Amygdala (tissue), 56 donors: ENCODE results near the gene LZTS3.
"Not testable (repeated sequence)": the region's sequence is repeated elsewhere in the genome, so short reads cannot be mapped to it uniquely, and the experiment has no call there.

Source experiments
- DNase-seq, 56 donors: peaks; one replicate each; lab custom pipeline; 2025; lab: John Stamatoyannopoulos, UW

The LZTS3 gene

GRCh38 chr20:3193806-3194616 is 20.7 kb upstream of the LZTS3 start:
- peak in 15 of 56 donors; percentile 12 to 70 (median 33) for DNase-seq

GRCh38 chr20:3192226-3193015 is 19.1 kb upstream of the LZTS3 start:
- no peak for DNase-seq

DNA sequence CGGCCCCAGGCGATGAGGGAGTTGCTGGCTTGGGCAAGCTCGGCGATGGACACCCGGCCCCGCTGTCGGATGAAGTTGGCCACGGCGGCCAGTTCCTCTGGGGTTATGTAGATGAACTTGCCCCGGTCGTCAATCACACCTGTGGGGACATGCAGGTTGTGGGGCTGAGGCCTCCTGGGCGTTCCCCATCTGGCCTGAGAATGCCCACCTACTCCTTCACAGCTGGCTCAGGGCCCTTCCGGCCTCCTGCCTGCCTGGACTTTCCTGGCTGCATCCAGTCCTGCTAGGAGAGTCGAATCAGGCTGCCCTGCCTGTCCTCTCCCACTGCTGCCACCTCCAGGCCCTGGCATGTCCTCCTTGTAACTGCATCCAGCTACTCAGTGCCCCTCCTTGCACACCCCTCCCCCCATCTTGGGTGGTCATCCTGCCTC is 17.3 kb upstream of the LZTS3 start:
- DNase-seq = no peak

GRCh38 chr20:3189561-3190131 is 16.3 kb upstream of the LZTS3 start:
- peak in 5 of 56 donors; percentile 17 to 56 (median 28) for DNase-seq

- DNase-seq = no peak
These were observed 15.6 kb upstream of the LZTS3 start for GRCh38 chr20:3188823-3189413.

DNA sequence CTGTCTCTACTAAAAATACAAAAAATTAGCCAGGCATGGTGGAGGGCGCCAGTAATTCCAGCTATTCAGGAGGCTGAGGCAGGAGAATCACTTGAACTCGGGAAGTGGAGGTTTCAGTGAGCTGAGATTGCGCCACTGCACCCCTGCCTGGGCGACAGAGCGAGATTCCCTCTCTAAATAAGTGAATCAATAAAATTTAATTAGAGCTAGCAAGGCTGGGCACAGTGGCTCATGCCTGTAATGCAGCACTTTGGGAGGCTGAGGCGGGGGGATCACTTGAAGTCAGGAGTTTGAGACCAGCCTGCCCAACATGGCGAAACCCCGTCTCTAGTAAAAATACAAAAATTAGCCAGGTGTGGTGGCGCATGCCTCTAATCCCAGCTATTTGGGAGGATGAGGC is 14.5 kb upstream of the LZTS3 start:
- DNase-seq = not testable (repeated sequence)

- no peak for DNase-seq
These were observed 10.7 kb upstream of the LZTS3 start for GRCh38 chr20:3183896-3184612.

GRCh38 chr20:3182429-3182828 is 9.1 kb upstream of the LZTS3 start:
- DNase-seq = not testable (repeated sequence)

- no peak for DNase-seq
These were observed 7.9 kb upstream of the LZTS3 start for GRCh38 chr20:3181270-3181669.

DNA sequence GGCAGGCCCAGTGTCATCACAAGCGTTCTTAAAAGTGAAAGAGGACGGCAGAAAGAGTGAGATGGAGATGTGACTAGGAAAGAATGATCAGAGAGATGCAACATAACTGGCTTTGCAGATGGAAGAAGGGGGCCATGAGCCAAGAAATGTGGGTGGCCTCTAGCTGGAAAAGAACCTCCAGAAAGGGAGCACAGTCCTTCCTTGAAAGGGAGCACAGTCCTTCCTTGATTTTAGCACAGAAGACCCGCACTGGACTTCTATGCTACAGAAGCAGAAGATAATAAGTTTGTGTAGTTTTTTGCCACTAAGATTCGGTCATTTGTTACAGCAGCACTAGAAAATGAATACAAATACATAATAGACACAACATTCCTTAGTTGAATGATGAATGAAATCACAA is 7.0 kb upstream of the LZTS3 start:
- DNase-seq = no peak

GRCh38 chr20:3177746-3178485 is 4.6 kb upstream of the LZTS3 start:
- DNase-seq = no peak

- DNase-seq = no peak
These were observed 1.9 kb upstream of the LZTS3 start for GRCh38 chr20:3175270-3175669.

DNA sequence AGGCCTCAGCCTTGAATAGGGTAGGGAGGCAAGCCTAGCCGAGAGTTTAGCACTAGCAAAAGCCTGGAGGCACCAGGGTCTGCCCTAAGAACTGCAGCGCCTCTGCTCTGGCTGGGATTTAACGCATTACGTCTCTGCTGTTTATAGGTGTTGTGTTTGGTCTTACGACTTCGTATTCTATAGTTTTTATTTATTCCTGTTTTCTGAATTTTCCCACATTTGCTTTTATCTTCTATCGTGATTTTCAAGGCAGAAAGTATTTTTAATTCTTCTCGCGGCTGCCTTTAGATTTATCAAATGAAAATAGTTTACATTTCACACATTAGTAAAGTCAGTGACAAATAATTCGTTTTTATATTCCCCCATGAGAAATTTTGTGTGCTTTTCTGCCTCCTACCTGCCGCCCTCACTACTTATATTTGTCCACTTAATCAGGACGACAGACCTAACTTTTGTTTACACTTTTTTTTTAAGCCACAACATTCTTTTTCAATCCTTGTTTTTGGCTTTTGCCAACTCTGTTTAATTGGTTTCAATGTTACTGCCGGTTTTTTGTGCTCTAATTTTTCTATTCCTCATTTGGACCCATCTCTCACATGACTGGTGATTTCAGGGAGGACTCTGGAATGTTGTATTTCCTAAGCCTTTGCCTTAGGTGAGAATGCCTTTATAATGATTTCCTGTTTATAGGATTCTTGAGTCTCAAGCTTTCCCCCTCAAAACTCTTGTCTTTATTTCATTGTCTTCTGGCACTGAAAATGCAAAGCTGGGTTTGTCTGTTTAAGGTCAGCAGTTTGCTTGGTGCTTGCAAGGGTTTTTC is 1.3 kb upstream of the LZTS3 start:
- DNase-seq = no peak

DNA sequence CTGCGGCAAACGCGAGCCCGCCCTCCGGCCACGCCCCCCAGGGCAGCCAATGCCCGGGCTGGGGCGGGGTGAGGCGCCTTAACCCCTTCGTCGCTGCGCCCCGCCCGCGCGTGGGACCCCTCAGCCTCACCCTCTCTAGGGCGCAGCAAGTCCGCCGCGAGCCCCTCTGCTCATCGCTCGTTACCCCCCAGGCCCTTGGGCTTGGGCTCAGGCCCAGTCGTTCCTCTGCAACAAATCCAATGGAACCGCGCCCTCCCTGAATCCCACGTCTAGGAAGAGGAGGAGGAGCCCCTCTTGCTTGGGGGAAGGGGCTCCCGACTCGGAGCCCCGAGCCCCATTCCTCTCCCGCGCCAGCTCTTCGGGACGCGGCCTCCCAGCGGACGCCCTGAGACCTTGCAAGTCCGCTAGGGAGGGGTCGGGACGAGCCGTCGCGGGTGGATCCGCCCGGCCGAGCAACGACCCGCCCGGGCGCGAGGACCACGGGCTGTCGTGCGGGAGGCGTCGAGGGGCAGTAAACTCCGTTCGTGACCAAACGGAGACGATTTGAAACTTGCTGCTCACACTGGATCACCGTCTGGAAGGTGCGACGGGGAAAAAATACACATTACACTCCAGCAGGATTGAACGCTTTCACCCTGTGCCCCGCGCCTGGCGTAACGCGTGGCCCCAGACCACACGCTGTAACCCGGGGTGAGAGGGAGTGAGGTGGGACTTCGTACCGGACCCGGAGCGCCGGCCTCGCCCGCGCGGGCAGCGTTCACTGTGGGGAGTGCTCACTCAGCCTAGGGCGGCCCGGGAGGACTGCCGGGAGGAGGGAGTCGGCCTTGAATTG is 477 bp upstream of the LZTS3 start:
- peak in 45 of 56 donors; percentile 29 to 90 (median 76) for DNase-seq

- DNase-seq = no peak
These were observed 1.0 kb downstream of the LZTS3 start for GRCh38 chr20:3172126-3172932.

- no peak for DNase-seq
These were observed 1.8 kb downstream of the LZTS3 start for GRCh38 chr20:3171391-3172125.
